ENCODE results near the gene TYW5.
"Not testable (repeated sequence)": the region's sequence is repeated elsewhere in the genome, so short reads cannot be mapped to it uniquely, and the experiment has no call there.

TYW5 gene

DNA sequence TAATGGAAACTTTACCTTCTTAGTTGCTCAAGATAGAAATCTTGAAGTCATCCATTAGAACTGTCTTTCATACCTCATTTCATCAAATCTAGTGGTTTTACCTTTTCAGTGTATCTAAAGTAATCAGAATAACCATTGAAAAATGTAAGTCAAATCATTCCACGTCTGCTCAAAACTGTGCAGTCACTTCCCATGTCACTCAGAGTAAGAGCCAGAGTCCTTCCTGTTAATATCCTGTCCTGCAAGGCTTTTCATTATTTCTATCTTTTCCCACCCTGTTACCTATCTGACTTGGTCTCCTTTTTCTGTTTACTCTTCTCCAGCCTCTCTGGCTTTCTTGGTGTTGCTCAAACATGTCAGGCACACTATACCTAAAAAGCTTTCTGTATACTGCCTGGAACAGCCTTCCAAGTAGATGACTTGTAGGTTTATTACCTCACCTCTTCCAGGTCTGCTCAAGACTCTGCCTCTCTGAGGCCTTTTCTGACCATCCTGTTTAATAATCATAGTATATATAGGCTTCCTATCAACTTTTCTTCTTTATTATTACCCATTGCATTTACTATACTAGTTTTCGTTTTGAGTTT lies 40.8 kb downstream of the TYW5 start:
- no peak for DNase-seq (ENCODE audit: low spot score)

DNA sequence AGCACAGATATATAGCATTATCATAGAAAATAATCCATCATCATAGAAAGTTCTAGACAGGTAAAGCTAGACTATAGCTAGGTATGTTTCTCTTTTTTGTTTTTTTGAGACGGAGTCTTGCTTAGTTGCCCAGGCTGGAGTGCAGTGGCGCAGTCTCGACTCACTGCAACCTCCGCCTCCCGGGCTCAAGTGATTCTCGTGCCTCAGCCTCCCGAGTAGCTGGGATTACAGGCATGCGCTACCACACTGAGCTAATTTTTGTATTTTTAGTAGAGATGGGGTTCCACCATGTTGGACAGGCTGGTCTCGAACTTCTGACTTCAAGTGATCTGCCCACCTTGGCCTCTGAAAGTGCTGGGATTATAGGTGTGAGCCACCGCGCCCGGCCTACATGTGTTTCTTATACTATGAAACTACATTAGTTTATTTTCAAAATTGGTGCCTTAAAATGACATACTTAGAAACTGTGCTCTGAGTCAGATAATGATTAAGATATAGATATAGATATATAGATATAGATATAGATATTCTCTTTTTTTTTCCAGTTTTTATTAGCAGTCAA lies 42.7 kb downstream of the TYW5 start:
- DNase-seq (ENCODE audit: low spot score): not testable (repeated sequence)

DNA sequence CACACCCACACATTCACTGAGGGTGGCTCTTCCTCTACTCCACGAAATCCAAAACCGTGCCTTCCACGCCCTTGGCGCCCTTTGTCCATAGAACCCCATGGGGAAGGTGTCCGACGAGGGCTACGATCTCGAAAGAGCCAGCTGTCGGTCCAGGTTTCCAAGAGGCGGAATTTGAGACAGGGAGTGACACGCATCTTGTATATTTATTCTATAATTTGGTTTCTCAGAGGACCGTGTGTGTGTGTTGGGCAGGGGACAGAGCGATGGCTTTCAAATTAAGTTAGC lies 43.5 kb downstream of the TYW5 start:
- DNase-seq (ENCODE audit: low spot score): no peak

DNA sequence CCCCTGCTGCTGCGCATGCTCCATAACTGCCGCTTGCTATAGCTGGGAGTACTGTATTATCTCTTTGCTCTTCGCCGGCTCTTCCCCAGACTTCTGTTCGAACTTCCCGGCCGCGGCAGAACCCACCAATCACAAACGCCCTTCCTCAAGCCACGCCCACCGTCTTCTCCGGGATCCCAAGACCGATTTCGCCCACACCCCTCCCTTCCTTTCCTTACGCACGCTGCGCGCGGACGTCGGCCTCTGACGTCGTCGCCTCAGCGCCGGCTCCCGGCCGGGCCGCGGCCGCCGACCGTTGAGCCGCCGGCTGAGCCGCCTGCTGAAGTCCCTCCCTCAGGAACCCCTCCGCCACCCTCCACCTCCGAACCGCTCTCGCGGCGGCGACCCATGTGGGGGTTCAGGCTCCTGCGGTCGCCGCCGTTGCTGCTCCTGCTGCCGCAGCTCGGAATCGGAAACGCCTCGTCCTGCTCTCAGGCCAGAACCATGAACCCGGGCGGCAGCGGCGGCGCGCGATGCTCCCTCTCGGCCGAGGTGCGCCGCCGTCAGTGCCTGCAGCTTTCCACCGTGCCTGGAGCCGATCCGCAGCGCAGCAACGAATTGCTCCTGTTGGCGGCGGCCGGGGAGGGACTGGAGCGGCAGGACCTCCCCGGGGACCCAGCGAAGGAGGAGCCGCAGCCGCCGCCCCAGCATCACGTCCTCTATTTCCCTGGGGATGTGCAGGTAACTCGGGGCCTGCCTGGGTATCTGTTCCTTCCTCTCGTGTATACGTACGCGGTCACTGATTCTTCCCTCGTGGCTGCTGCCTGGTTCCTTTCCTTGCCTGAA lies 44.0 kb downstream of the TYW5 start, which contains the start of gene C2orf69:
Gene C2orf69 (plus strand): TSS at position 242 of the 825 bp plus-strand sequence. CDS start 146 bp downstream, at position 388.
- peak; percentile 99 for DNase-seq (ENCODE audit: low spot score)

DNA sequence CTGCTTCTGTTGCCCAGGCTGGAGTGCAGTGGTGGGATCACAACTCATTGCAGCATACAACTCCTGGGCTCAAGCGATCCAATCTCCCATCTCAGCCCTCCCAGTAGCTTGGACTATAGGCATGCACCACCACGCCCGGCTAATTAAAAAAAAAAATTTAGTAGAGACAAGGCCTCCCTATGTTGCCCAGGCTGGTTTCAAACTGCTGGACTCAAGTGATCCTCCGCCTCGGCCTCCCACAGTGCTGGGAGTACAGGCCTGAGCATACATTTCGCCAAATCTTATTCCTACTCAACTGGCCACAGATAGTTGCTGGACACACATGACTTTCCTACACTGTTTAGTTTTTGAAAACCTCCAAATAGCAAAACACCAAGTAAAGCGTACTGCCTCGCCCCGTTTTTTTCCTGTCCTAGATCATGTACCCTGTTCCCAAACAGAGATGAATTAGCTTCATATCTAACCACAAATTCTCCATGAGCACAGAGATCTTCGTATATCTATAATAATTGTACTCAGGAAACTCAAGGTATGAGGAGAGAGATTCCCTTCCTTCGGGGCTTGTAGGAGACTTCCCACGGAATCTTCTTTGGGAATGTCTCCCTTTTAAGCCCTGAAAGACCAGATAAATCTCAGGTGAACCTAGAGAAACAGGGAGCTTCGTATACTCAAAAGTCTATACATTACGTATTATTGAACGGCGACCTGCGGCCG lies 44.8 kb downstream of the TYW5 start:
- no peak for DNase-seq (ENCODE audit: low spot score)

DNA sequence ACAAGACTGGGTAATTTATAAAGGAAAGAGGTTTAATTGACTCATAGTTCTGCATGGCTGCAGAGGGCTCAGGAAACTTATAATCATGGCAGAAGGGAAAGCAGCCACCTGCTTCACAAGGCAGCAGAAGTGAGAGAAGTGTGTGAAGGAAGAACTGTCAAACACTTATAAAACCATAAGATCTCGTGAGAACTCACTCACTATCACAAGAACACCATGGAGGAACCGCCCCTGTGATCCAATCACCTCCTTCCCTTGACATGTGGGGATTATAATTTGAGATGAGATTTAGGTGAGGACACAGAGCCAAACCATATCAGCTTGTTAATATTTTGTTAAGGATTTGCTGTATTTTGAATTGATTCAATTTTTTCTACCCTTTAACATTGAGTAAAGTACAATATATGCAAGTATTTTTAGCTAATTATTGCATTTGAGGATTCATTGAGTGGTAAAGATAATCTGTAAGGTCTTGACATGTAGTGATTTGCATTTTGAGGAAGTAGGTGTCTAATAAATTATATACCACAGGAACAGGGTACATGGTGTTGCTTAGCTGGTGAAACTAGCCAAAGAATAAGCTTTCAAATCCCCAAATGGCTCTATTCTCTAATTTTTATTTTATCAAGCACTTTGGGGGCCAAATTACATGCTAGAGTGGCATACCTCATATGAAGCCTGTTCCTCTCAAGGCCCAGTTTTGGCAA lies 48.1 kb downstream of the TYW5 start:
- no peak for DNase-seq (ENCODE audit: low spot score)

DNA sequence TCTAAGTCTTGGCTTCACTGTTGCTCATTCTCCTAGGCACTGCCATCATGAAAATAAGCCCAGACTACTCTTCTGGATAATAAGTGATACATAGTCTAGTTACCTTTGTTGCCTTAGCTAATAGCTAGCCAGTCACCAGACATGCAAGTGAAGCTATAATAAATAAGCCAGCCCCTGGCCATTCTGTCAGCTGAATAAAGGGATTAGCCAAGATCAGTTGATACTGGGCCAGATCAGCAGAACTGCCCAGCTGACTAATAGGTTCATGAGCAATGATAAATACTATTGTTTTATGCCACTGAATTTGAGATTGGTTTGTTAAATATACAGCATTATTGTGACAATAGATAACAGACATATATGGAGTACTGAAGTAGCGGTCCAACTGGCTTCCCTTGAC lies 52.2 kb downstream of the TYW5 start:
- no peak for DNase-seq (ENCODE audit: low spot score)

DNA sequence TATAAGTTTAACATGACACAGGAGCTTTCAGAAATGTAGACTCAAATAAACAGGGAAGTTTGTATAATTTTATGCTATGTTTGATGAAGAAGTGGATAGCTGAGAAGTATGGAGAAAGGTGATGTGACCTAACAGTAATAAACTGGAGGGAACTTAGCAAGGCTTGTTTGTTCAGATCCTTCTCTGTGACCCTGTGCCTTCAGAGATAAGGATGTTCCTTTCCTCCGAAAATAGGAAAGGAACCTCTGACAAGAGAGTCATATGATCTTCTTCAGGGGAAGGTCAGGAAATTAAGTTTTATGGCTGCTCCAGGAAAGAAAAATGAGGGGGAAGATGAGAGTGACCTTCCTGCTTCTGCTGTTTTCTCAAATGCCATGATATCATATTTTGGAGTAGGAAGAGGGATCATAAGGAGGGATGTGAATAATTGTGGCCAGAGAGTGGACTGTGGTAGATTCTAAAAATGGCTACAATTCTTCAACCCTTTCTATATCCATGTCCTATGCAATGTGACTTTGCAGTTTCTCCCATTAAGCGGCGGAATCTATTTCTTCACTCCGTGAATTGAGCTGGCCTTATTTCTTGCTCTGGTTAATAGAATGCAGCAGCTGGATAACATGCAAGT lies 52.7 kb downstream of the TYW5 start:
- no peak for DNase-seq (ENCODE audit: low spot score)

DNA sequence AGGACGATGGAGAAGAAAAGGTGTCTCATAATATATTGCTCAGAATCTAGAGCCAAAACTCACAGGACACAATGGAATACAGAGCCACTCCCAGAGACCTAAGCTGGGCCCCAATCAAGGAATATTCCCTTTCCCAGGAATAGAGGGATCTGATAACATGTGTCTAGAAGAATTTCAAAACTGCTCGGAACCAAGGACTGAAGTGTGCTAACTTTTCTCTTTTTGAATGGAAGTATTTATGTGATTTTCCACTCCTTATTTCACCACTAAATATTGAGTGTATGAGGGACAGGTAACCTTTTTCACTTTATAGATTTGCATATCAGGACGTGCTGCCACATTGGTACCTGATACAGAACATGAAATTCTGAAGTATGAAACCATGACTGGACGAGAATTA lies 53.3 kb downstream of the TYW5 start:
- no peak for DNase-seq (ENCODE audit: low spot score)

DNA sequence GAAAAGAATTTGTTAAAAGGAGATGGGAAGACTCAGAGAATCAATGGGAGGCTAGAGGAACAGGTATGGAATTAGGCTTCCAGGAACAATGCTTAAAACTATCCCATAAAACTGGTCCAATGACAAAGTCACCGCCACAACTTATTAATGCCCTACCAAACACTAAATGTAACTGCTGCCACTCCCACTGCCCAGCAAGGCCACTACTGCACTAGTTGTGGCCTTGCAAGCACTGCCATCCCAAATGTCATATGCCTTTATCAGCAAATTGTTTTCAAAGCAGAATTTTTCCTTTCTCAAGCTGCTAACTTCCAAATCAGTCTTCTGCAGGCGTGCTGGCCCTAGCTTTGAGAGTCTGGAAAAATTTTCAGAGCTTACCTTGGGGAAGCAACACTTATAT lies 58.7 kb downstream of the TYW5 start:
- DNase-seq (ENCODE audit: low spot score): no peak

DNA sequence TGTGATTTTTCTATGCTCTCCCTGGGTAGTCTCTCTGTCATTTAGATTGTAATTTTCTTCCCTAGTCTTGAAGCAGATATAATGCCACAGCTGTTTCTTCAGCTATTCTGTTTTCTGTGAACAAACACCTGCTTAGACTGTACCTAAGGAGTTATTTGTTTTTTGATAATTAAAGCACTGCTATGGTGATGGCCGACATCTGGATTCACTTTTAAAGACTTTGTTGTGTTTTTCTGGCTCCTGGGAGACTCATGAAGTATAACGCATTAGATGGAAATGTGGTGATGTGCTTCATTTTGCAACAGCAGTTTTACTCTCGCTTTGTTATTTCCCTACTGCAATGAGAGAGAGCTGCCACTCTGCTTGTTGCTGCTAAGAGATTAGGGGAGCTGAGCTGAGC lies 59.9 kb downstream of the TYW5 start:
- no peak for DNase-seq (ENCODE audit: low spot score)

DNA sequence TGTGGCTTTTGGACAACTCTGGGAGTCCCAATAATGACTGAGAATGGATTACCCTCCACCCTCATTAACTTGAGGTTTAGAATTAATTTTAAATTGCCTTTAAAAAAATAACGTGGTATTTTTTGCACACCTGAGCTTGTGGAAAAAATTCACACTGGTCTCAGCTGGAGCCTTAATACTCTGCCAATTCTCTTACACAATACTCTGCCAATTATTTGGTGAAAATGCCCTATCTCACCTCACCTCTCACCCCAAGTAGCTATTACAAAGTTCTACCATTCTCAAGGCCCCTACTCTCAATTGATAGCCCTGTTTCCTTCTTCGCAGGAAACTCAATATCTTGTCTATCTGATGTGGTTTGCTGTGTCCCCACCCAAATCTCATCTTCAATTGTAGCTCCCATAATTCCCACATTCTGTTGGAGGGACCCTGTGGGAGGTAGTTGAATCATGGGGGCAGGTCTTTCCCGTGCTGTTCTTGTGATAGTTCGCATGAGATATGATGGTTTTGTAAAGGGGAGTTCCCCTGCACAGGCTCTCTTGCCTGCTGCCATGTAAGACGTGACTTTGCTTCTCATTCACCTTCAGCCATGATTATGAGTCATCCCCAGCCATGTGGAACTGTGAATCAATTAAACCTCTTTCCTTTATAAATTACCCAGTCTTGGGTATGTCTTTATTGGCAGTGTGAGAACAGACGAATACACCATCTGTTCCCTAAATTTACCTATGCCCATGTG lies 71.6 kb downstream of the TYW5 start:
- no peak for DNase-seq (ENCODE audit: low spot score)

DNA sequence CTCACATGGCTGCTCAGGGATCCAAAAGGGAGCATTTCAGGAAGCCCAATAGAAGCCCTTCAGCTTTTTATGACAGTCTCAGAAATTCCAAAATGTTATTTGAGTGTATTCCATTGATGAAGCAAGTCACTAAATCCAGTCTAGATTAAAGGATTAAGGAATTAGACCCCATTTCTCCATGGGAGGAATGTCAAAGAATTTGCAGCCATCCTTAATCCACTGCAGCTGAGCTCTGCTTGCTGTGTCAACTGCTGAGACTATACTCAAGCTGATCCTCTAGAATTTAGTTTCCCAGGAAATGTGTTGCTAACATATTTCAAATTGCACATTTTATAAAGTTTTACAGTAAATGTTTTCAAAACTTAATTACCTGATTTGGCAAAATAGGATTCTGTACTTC lies 72.6 kb downstream of the TYW5 start:
- DNase-seq (ENCODE audit: low spot score): no peak
